ENCODE measurements around the gene CRYBA2. TPM values are rescaled to one million over a fixed set of nuclear protein-coding genes. Genes with fewer than 3 reads are reported as not detected.

The CRYBA2 gene
- total RNA-seq, 2 donors from 2014 or later = not detected

- H3K9me3 ChIP-seq = no peaks in the 10 kb centered on the region
- no peak overlapping the region for H3K4me3 ChIP-seq
- no peak for DNase-seq (ENCODE audit: low spot score)
- H3K4me1 ChIP-seq = no peaks in the 10 kb centered on the region
- no peaks in the 10 kb centered on the region for H3K36me3 ChIP-seq
- no peak for TF ChIP-seq CTCF (IDR thresholded peaks at IDR 0.05)
- H3K27me3 ChIP-seq = no peaks in the 10 kb centered on the region
- no peak overlapping the region for H3K27ac ChIP-seq
Observed at GRCh38 chr2:218952160-218952559, 41.1 kb downstream of the CRYBA2 start.

- no peak for DNase-seq (ENCODE audit: low spot score)
Observed at GRCh38 chr2:218946621-218947020, 46.6 kb downstream of the CRYBA2 start.

GRCh38 chr2:218944759-218945404, 48.3 kb downstream of the CRYBA2 start:
- no peak for DNase-seq (ENCODE audit: low spot score)
- Histone ChIP-seq H3K4me3 (no peak overlapping the region), H3K4me1 (no peaks in the 10 kb centered on the region), H3K36me3 (no peaks in the 10 kb centered on the region), H3K27me3 (no peaks in the 10 kb centered on the region), H3K9me3 (no peaks in the 10 kb centered on the region), H3K27ac (no peak overlapping the region)
- TF ChIP-seq CTCF (IDR thresholded peaks at IDR 0.05) = no peak

More at GRCh38 chr2:218946621-218947020, 46.6 kb downstream of the CRYBA2 start:
- Histone ChIP-seq H3K27ac (no peak overlapping the region), H3K9me3 (no peaks in the 10 kb centered on the region), H3K4me1 (no peaks in the 10 kb centered on the region), H3K4me3 (no peak overlapping the region), H3K27me3 (no peaks in the 10 kb centered on the region), H3K36me3 (no peaks in the 10 kb centered on the region)
- no peak for TF ChIP-seq CTCF (IDR thresholded peaks at IDR 0.05)

MicroRNA genes within 50 kb of the gene (microRNA counts, 767-probe panel; counts per million panel counts)
- microRNA hsa-miR-375 = 0 to 31.0 counts per million in 2 donors

Small RNA genes within 50 kb of the gene (microRNA-seq; reads per million reads assigned to microRNA genes)
- gene MIR375 (ENCODE audit: borderline number of aligned reads in 2 of 2, borderline replicate concordance in 1 of 2) = 43.9 to 112 reads per million in 2 donors

Other genes with a start within 250 kb of the CRYBA2 start
- gene CYP27A1, start 211.3 kb downstream of the CRYBA2 start, total RNA-seq = 10 to 100 TPM; 17.2 to 23.4 TPM
- gene PRKAG3, start 161.6 kb downstream of the CRYBA2 start, total RNA-seq = under 1 TPM in 1 of 2 donors, not detected in 1; 0.19 TPM
- gene WNT6, start 133.6 kb downstream of the CRYBA2 start, total RNA-seq = 1 to 10 TPM; 1.8 to 2.4 TPM
- gene WNT10A, start 112.6 kb downstream of the CRYBA2 start, total RNA-seq = 1 to 10 TPM in 1 of 2 donors, under 1 TPM in 1; 0.90 to 1.2 TPM
- not detected for gene CDK5R2, start 33.8 kb downstream of the CRYBA2 start, total RNA-seq
- not detected for gene FEV, start 8.2 kb downstream of the CRYBA2 start, total RNA-seq
- gene CFAP65, start 48.1 kb upstream of the CRYBA2 start, total RNA-seq = not detected
- not detected for gene IHH, start 67.5 kb upstream of the CRYBA2 start, total RNA-seq
- 1 to 10 TPM; 8.3 to 8.4 TPM for gene NHEJ1, start 167.4 kb upstream of the CRYBA2 start, total RNA-seq
- gene SLC23A3, start 176.6 kb upstream of the CRYBA2 start, total RNA-seq = under 1 TPM; 0.33 to 0.55 TPM
- gene CNPPD1, start 183.5 kb upstream of the CRYBA2 start, total RNA-seq = 10 to 100 TPM; 32.4 to 42.3 TPM
- gene RETREG2, start 184.9 kb upstream of the CRYBA2 start, total RNA-seq = 10 to 100 TPM; 26.6 to 41.7 TPM
- 10 to 100 TPM; 15.5 to 31.5 TPM for gene ZFAND2B, start 213.4 kb upstream of the CRYBA2 start, total RNA-seq
- 10 to 100 TPM in 1 of 2 donors, 1 to 10 TPM in 1; 9.3 to 12.1 TPM for gene ABCB6, start 225.5 kb upstream of the CRYBA2 start, total RNA-seq
- gene ATG9A, start 236.2 kb upstream of the CRYBA2 start, total RNA-seq = 10 to 100 TPM; 78.8 to 80.3 TPM
- gene ANKZF1, start 236.4 kb upstream of the CRYBA2 start, total RNA-seq = 10 to 100 TPM; 14.5 to 14.9 TPM

Data from right atrium auricular region (tissue), 2 donors.